Trophoblast cell (in vitro differentiated cells and primary cell): Measurements from ENCODE around the gene PLEKHM2.

Experiments used
- DNase-seq, 2 donors: peaks; one replicate each; pipeline ENCODE4 v3.0.0-alpha.2; 2016
- H2AFZ ChIP-seq: 2 replicates; pipeline ENCODE4 v1.6.1; 2013; ENCODE audit warnings: low read length, moderate library complexity, mild to moderate bottlenecking; ENCODE audit not compliant: insufficient read depth, poor library complexity
- H2AK5ac ChIP-seq: 2 replicates; pipeline ENCODE4 v1.6.1; 2013; ENCODE audit warnings: mild to moderate bottlenecking, low read length
- H2BK120ac ChIP-seq: 2 replicates; pipeline ENCODE4 v1.6.1; 2013; ENCODE audit warnings: low read length, mild to moderate bottlenecking, moderate library complexity; ENCODE audit not compliant: insufficient read depth, poor library complexity
- H2BK12ac ChIP-seq: 2 replicates; pipeline ENCODE4 v1.6.1; 2013; ENCODE audit warnings: mild to moderate bottlenecking, low read length, moderate library complexity
- H2BK5ac ChIP-seq: 2 replicates; pipeline ENCODE4 v1.6.1; 2013; ENCODE audit warnings: low read length, low read depth, moderate library complexity, mild to moderate bottlenecking; ENCODE audit not compliant: poor library complexity
- H3K14ac ChIP-seq: 2 replicates; pipeline ENCODE4 v1.6.1; 2013; ENCODE audit warnings: mild to moderate bottlenecking, low read length
- H3K18ac ChIP-seq: 2 replicates; pipeline ENCODE4 v1.6.1; 2013; ENCODE audit warnings: mild to moderate bottlenecking, low read length
- H3K23ac ChIP-seq: 2 replicates; pipeline ENCODE4 v1.6.1; 2013; ENCODE audit warnings: low read length
- H3K27ac ChIP-seq: 2 replicates; pipeline ENCODE4 v1.5.1; 2013; ENCODE audit warnings: low read depth, mild to moderate bottlenecking, inconsistent platforms, low read length, moderate library complexity
- H3K27me3 ChIP-seq: 2 replicates; pipeline ENCODE4 v1.6.1; 2013; ENCODE audit warnings: inconsistent platforms, mild to moderate bottlenecking, low read length, moderate library complexity; ENCODE audit not compliant: insufficient read depth
- H3K36me3 ChIP-seq, 2 experiments: 1 replicate in 1 of 2; 2 replicates in 1 of 2; pipeline ENCODE4 v1.6.1; 2013; ENCODE audit warnings: low read length in 2 of 2, mild to moderate bottlenecking in 2 of 2, moderate library complexity in 1 of 2; ENCODE audit not compliant: insufficient read depth in 2 of 2, control insufficient read depth in 1 of 2
- H3K4ac ChIP-seq: 2 replicates; pipeline ENCODE4 v1.6.1; 2013; ENCODE audit warnings: low read depth, mild to moderate bottlenecking, low read length, moderate library complexity
- H3K4me1 ChIP-seq, 2 experiments: 1 replicate in 1 of 2; 2 replicates in 1 of 2; pipeline ENCODE4 v1.6.1; 2013; ENCODE audit warnings: low read length in 2 of 2, mild to moderate bottlenecking in 2 of 2, moderate library complexity in 1 of 2; ENCODE audit not compliant: insufficient read depth in 2 of 2, control insufficient read depth in 1 of 2
- H3K4me2 ChIP-seq: 2 replicates; pipeline ENCODE4 v1.6.1; 2013; ENCODE audit warnings: inconsistent platforms, mild to moderate bottlenecking, low read length, moderate library complexity
- H3K4me3 ChIP-seq: 2 replicates; pipeline ENCODE4 v1.5.1; 2013; ENCODE audit warnings: mild to moderate bottlenecking, low read depth, low read length, inconsistent platforms
- H3K79me1 ChIP-seq: one replicate; pipeline ENCODE4 v1.6.1; 2013; ENCODE audit warnings: low read length
- H3K79me2 ChIP-seq: 2 replicates; pipeline ENCODE4 v1.6.1; 2013; ENCODE audit warnings: low read length, mild to moderate bottlenecking; ENCODE audit not compliant: control insufficient read depth, insufficient read depth, poor library complexity
- H3K9ac ChIP-seq: 2 replicates; pipeline ENCODE4 v1.6.1; 2013; ENCODE audit warnings: mild to moderate bottlenecking, low read length
- H3K9me3 ChIP-seq: 2 replicates; pipeline ENCODE4 v1.6.1; 2013; ENCODE audit warnings: low read depth, mild to moderate bottlenecking, control low read depth, inconsistent platforms, low read length; ENCODE audit not compliant: insufficient read depth
- H4K12ac ChIP-seq: 2 replicates; pipeline ENCODE4 v1.6.1; 2013; ENCODE audit warnings: low read depth, mild to moderate bottlenecking, low read length, moderate library complexity
- H4K8ac ChIP-seq: 2 replicates; pipeline ENCODE4 v1.6.1; 2013; ENCODE audit warnings: low read depth, mild to moderate bottlenecking, low read length, moderate library complexity
- H4K91ac ChIP-seq: one replicate; pipeline ENCODE4 v1.6.1; 2013; ENCODE audit warnings: low read depth, mild to moderate bottlenecking, low read length, moderate library complexity
- WGBS: extraction: QIAGEN DNeasy Blood & Tissue Kit; methylation state at CpG from one replicate; pipeline ENCODE4 v1.1.7; 2013; ENCODE audit warnings: missing lambda C conversion rate; ENCODE audit not compliant: insufficient read length, insufficient coverage; ENCODE audit errors: extremely low coverage; 5-methylcytosine and 5-hydroxymethylcytosine counted together

The PLEKHM2 gene

GRCh38 chr1:15748690-15749398, 64.7 kb downstream of the PLEKHM2 start:
- no peak overlapping the region for H3K27ac ChIP-seq
- peaks cover 7% of the 10 kb centered on the region for H3K79me1 ChIP-seq
- peaks cover 15 to 23% of the 10 kb centered on the region in 2 experiments for H3K4me1 ChIP-seq
- no peaks in the 10 kb centered on the region for H3K79me2 ChIP-seq
- no peak overlapping the region for H2BK12ac ChIP-seq
- H2BK120ac ChIP-seq = no peak overlapping the region
- H3K36me3 ChIP-seq = no peaks in the 10 kb centered on the region
- H4K12ac ChIP-seq = no peak overlapping the region
- H3K9ac ChIP-seq = no peak overlapping the region
- WGBS = no CpG with 5 or more reads among the region's 10 CpGs
- DNase-seq = peak in 1 of 2 donors; percentile 54
- H3K23ac ChIP-seq = no peak overlapping the region
- no peak overlapping the region for H2BK5ac ChIP-seq
- no peak overlapping the region for H2AFZ ChIP-seq
- no peak overlapping the region for H3K14ac ChIP-seq
- no peaks in the 10 kb centered on the region for H3K9me3 ChIP-seq
- H3K4me3 ChIP-seq = no peak overlapping the region
- H3K4ac ChIP-seq = no peak overlapping the region
- H4K91ac ChIP-seq = no peak overlapping the region
- H3K18ac ChIP-seq = no peak overlapping the region
- no peaks in the 10 kb centered on the region for H3K27me3 ChIP-seq
- no peak overlapping the region for H2AK5ac ChIP-seq
- no peak overlapping the region for H3K4me2 ChIP-seq
- H4K8ac ChIP-seq = no peak overlapping the region

- Histone ChIP-seq H2AFZ (no peak overlapping the region), H3K27ac (no peak overlapping the region), H3K27me3 (no peaks in the 10 kb centered on the region), H3K18ac (no peak overlapping the region), H2BK5ac (no peak overlapping the region), H3K79me2 (no peaks in the 10 kb centered on the region), H3K14ac (no peak overlapping the region), H3K23ac (no peak overlapping the region), H3K36me3 (no peaks in the 10 kb centered on the region), H2BK120ac (peak overlapping the region; percentile 5), H4K12ac (no peak overlapping the region), H3K4ac (no peak overlapping the region), H3K4me2 (no peak overlapping the region), H3K79me1 (peaks cover 7% of the 10 kb centered on the region), H3K9ac (no peak overlapping the region), H4K8ac (no peak overlapping the region), H3K4me3 (no peak overlapping the region), H3K4me1 (peaks cover 15 to 23% of the 10 kb centered on the region in 2 experiments), H2BK12ac (peak overlapping the region; percentile 58), H2AK5ac (peak overlapping the region; percentile 76), H4K91ac (peak overlapping the region; percentile 40), H3K9me3 (no peaks in the 10 kb centered on the region)
- WGBS = no CpG with 5 or more reads among the region's 19 CpGs
- no peak for DNase-seq
Measured at GRCh38 chr1:15749399-15750291, 65.5 kb downstream of the PLEKHM2 start.

GRCh38 chr1:15750924-15751323, 66.8 kb downstream of the PLEKHM2 start:
- H4K8ac ChIP-seq = peak overlapping the region; percentile 8
- WGBS = no CpG with 5 or more reads among the region's 12 CpGs

GRCh38 chr1:15751717-15752116, 67.6 kb downstream of the PLEKHM2 start:
- H3K14ac ChIP-seq = no peak overlapping the region
- no peaks in the 10 kb centered on the region for H3K79me2 ChIP-seq
- no peak overlapping the region for H3K4ac ChIP-seq
- no peak overlapping the region for H4K8ac ChIP-seq
- no peaks in the 10 kb centered on the region for H3K36me3 ChIP-seq
- peaks cover 15 to 23% of the 10 kb centered on the region in 2 experiments for H3K4me1 ChIP-seq
- H3K4me3 ChIP-seq = no peak overlapping the region
- H3K9ac ChIP-seq = no peak overlapping the region
- H3K23ac ChIP-seq = no peak overlapping the region
- no peak overlapping the region for H2AK5ac ChIP-seq
- H3K27me3 ChIP-seq = no peaks in the 10 kb centered on the region
- peak overlapping the region; percentile 35 for H2BK12ac ChIP-seq
- peaks cover 7% of the 10 kb centered on the region for H3K79me1 ChIP-seq
- H2BK120ac ChIP-seq = no peak overlapping the region
- H4K12ac ChIP-seq = no peak overlapping the region
- no peak overlapping the region for H2AFZ ChIP-seq
- no peaks in the 10 kb centered on the region for H3K9me3 ChIP-seq
- H3K4me2 ChIP-seq = no peak overlapping the region
- no peak overlapping the region for H3K27ac ChIP-seq
- no CpG with 5 or more reads among the region's 10 CpGs for WGBS
- H4K91ac ChIP-seq = peak overlapping the region; percentile 57
- DNase-seq = peak; percentile 93
- H2BK5ac ChIP-seq = no peak overlapping the region
- H3K18ac ChIP-seq = no peak overlapping the region

More at GRCh38 chr1:15750924-15751323, 66.8 kb downstream of the PLEKHM2 start:
- Histone ChIP-seq H2BK12ac (peak overlapping the region; percentile 54), H3K9me3 (no peaks in the 10 kb centered on the region), H3K23ac (no peak overlapping the region), H2BK120ac (no peak overlapping the region), H2BK5ac (no peak overlapping the region), H3K27ac (no peak overlapping the region), H4K91ac (peak overlapping the region; percentile 52), H3K4me1 (peaks cover 15 to 23% of the 10 kb centered on the region in 2 experiments), H3K79me2 (no peaks in the 10 kb centered on the region), H4K12ac (no peak overlapping the region), H3K9ac (no peak overlapping the region), H3K14ac (peak overlapping the region; percentile 68), H3K36me3 (no peaks in the 10 kb centered on the region), H3K18ac (no peak overlapping the region), H3K27me3 (no peaks in the 10 kb centered on the region), H2AK5ac (peak overlapping the region; percentile 90), H2AFZ (no peak overlapping the region), H3K4ac (no peak overlapping the region), H3K4me2 (no peak overlapping the region), H3K79me1 (peaks cover 7% of the 10 kb centered on the region), H3K4me3 (no peak overlapping the region)
- DNase-seq = no peak
